ENCODE data around the gene SMOC2.

- no peak for TF ChIP-seq CTCF (IDR thresholded peaks at IDR 0.05)
- TF ChIP-seq POLR2A (IDR thresholded peaks at IDR 0.05) = no peak
Measured at GRCh38 chr6:168596344-168596743, 155.4 kb downstream of the SMOC2 start.

All from thyroid gland (tissue), 4 donors.